Hindlimb muscle (tissue), 1 donor: ENCODE data around the gene PDSS2. TPM values are rescaled to one million over a fixed set of nuclear protein-coding genes. Genes with fewer than 3 reads are reported as not detected.
"Not testable (repeated sequence)": the region's sequence is repeated elsewhere in the genome, so short reads cannot be mapped to it uniquely, and the experiment has no call there.

ENCODE experiments used
- DNase-seq: peaks from one replicate; pipeline ENCODE4 v3.0.0-alpha.2; 2013
- polyA plus RNA-seq: library from polyadenylated mRNA; unstranded; fragments of 120-200 nt; gene quantifications from one replicate; pipeline ENCODE4 v1.2.1, GENCODE V29; 2013; ENCODE audit not compliant: insufficient read length

PDSS2 gene
- polyA plus RNA-seq, 1 donor = 8.8 TPM

DNA sequence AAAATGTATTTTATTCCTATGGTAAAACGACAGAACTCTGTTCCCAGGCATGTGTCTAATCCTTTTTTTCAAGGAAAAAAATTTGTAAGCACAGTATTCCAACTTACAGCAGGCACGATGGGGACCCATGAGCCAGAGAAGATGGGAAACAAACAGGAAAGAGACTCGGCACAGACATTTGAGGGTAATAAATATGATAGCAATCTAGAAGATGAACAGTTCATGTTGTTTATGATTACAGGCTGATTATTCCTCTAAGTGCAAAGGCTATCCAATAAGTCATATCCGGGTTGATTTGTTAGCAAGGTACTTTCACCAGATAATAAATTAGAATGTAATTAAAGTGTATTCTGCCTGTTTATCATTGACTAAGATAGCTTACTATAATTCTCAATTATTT is 43.2 kb downstream of the PDSS2 start:
- no peak for DNase-seq

DNA sequence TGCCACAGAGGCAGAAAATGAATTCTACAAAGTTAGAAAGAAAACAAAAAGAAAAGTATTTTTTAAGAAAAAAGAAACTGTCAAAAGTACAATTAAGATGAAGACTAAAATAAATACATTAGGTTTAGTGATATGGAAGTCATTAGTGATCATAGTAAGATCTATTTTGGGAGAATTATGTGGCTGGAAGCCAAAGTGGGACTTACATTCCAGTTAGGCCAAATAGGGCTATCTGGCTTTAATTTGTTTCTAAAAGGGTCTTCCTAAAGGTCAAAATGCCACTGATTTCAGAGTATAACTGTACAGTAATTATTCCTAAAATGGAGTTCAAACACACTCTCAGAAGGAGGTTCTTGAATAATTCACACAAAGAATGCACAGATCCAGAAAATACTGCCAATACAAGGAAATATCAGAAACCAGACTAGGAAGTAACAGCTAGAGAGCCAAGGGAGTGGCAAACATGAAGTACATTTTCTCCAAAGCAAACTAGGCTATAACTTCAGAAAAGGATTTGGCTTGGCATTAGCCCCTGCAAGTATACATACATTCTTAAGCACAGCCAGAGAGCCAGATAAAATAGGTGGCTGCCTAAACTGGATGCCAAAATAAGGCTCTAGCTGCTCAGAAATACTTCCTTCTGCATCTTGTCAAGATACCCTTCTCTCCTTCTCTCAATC is 45.3 kb downstream of the PDSS2 start:
- no peak for DNase-seq

DNA sequence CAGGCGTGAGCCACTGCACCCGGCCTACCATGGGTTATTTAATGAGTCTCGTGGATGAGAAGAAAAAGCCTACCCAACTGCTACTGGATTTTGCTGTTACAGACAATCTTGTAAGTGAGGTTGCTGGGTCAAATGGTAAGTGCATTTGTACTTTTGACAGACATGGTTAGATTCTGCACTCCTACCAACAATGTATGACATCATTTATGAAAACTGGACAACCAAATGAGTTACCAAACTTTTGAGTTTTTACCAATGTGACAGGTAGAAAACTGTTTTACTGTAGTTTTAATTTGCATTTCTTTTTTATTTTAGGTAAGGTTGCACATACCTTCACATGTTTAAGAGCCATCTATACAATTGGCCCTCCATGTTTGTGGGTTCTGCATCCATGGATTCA is 48.2 kb downstream of the PDSS2 start:
- no peak for DNase-seq

DNA sequence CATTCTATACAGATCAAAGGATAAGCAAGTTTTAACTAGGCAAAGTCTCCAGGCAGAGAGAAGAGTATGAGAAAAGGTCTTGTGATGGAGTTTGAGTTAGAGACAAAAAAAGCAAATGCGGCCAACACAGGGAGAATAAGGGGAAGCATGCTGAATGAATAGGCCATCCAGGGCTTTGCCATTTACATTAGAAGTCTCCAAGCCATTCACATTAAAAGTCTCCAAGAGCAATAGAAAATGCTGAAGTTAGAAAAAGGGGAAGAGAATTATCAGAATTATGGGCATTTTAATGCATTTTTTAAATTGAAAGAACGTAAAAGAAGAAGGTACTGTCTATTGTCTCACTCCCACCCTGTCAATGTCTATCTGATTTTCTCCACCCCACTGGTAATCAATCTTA is 49.4 kb downstream of the PDSS2 start:
- DNase-seq = no peak

DNA sequence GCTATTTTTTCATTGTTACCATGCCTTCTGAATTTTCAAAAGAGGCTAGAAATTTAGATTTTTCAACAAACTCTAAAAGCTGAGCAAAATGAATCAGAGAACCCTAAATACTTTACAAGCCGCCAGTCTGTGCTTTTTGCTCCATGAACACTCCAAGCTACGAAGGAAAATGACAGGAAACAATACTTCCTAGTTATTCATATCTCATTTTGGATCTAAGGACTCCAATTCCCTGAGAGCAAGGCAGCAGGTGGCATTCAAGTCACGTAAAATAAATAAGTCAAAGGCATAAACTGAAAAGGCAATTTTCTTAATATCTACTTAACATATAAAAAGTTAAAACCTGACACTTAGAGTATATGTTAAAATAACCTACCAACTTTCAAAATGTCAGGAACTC is 50.6 kb downstream of the PDSS2 start:
- no peak for DNase-seq

DNA sequence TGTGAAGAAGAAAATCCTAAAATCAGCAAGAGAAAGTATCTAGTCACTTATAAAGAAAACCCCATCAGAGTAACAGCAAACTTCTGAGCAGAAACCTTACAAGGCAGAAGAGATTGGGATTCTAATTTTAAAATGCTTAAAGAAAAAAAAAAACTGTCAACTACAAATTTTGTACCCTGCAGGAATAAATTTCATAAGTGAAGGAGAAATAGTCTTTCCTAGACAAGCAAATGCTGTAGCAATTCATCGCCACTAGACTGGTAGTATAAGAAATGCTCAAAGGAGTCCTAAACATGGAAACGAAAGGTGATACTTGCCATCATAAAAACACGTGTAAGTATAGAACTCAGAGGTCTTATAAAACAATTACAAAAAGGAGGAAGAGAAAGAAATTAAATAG is 54.4 kb downstream of the PDSS2 start:
- no peak for DNase-seq

DNA sequence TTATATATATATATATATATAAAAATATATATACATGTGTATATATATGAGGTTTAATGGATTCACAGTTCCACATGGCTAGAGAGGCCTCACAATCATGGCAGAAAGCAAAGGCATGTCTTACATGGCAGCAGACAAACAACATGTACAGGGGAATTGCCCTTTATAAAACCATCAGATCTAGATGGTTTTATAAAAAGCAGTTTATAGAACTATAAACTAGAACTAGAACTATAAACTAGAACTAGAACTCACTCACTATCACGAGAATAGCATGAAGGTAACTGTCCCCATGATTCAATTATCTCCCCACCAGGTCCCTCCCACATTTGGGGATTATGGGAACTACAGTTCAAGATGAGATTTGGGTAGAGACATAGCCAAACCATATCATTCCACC is 56.8 kb downstream of the PDSS2 start:
- DNase-seq = no peak

DNA sequence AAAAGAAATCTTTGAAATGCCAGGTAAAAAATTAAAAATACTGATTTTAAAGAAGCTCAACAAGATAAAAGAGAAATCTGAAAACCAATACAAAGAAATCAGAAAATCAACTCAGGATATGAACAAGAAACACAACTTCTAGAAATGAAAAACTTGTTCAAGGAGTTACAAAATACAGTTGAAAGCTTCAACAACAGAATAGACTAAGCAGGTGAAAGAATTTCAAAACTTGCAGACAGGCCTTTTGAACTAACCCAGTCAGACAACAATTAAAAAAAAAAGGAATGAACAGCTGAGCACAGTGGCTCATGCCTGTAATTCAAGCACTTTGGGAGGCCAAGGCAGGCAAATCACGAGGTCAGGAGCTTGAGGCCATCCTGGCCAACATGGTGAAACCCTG is 57.8 kb downstream of the PDSS2 start:
- no peak for DNase-seq

DNA sequence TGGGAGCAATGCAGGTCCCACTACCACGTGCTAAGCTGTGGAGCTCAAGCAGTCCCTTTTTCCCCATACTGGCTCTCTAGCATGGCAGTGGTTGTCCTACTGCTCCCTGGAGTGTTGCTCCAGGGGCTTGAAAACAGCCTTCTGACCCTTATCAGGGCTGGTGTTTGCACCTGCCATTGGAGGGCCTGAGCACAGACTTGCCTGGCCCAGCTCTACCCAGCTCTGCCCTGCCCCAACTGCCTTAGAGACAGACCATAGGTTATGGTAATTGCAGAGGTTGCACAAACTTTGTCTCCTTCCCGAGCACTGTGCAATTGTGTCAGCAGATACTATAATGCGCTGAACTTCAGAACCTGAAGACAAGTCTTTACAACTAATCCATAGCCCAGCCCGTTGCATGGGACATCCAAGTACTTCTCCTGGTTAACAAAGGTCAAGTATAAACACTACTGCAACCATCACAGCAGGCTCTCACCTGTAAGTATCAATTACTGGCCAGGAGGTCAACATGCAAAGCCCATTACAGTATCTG is 58.7 kb downstream of the PDSS2 start:
- no peak for DNase-seq

DNA sequence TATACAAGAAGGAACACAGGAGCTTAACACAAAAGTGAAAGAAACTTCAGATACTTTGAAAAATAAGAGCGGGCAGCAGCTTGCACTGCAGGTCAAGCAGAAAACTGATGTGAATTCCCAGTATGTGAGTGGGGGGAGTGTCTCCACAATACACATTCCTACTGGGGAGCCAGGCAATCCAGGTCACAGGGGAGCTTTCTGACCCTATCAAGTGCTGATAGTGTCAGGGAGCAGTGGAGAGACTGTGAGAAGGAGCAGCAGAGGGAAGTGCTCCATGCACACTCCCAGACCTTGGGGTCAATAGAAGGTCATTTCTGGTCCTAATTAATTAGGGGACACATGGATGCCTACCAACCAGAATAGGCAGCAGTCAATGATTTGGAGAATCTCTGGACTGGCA is 59.4 kb downstream of the PDSS2 start:
- DNase-seq = no peak

DNA sequence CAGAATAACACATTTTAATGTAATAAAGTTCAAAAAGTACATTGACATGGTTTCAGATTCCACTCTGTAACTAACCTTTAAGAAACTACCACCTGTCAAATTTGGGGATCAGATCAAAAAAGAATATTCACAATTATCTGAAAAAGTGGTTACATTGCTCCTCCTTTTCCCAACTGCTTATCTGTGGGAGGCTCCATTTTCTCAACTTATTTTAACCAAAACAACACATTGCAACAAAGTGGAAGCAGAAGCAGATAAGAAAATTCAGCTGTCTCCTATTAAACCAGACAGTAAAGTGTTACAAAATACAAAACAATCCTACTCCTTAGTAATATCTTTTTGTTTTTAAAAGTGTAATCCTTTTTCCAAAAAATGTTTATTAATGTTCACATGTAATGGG is 61.4 kb downstream of the PDSS2 start:
- DNase-seq = no peak

DNA sequence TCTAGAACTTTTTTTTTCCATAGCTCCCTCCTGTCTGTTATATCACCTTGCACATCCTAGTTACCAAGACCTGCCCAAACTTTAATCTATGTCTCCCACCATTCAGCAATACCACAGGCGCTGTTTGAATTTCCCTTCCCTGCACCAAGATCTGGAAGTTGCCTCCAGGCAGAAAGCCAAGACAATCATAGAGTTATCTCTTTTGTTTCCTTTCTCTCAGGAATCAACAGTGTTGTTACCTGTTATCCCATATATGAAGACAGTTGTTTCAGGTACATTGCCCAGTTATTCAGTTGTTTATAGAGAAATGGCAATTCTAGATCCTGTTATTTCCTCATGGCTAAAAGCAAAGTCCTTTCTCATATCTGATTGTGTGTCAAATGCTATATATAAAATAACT is 63.2 kb downstream of the PDSS2 start:
- DNase-seq = no peak

DNA sequence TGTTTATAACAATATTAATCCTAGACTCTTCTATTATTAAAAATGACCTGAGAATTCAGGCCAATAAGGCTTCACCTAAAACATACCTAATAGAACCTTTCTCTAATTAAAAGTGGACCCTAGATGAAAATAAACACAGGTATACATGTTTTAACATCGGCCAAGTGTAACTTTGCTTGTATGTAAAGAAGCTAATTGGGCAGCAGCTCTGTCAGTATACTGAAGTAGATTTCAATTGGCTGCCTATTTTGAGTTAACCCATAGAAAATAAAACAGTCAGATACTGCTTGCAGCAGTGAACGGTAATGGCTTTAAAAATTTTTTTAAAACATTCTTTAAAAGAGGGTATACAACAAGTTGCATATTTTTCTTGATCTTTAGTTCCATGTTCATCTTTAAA is 67.3 kb downstream of the PDSS2 start:
- no peak for DNase-seq

DNA sequence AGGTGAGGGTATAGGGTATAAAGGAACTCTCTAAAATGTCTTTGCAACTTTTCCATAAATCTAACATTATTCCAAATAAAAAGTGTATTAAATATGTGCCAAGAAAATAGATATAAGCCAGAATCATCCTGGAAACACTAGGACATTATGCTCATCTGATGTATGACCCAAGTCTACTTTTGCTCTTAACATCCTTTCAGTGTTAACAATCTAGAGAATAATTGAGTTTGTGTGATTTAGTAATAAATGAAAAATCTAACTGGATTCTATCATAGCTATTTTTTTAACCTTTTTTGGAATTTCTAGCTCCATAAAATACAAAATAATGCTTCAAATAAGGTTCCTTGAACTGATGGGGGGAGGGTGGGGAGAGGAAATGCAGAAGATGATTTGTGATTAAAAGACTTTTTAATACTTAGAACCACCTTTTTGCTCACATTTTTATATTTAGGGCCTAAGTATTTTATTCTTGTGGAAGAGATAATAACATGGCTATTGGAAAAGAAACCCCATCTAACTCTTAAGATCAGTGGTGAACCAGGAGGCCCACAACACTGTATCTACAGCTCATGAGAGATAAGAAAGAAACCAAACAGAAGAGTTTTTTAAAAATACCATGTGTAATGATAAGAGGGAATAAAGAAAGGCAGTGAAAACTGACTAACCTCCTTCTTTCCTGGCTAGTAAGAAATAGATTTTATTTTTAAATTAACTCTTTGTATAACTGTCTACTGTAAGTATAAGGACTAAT is 68.5 kb downstream of the PDSS2 start:
- no peak for DNase-seq

DNA sequence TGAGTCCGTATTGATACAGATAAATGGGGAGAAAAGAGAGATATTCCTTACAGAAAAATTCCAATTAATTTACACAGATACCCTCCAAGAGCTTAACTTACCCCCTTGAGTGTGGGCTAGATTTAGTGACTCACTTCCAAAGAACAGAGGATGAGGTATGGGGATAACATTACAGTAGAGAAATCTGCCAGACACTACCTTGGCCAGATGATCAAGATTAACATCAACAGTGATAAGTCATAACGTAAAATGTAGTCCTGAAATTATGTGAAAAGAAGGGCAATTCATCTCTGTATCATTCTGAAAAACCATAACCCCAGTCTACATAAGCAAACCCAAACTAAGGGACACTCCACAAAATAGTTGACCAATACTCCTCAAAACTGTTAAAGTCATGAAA is 69.3 kb downstream of the PDSS2 start:
- no peak for DNase-seq

DNA sequence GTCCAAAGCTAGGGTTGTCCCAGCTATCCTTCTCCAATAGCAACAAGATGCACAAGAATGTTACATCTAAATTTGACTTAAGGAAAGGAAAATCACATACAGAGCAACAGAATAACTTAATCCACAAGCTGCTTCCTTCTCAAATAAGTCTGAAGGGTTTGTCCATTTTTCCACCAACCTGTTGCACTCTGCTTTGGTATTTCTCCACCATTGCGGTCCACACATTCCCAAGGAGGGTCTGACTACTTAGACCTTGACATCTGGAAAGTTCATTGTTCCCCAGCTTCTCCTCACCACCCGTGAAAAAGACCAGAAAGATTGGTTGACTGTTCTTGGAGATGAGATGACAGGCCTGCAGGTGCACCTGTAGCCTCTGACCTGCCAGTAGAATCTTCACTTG is 72.5 kb downstream of the PDSS2 start:
- no peak for DNase-seq

DNA sequence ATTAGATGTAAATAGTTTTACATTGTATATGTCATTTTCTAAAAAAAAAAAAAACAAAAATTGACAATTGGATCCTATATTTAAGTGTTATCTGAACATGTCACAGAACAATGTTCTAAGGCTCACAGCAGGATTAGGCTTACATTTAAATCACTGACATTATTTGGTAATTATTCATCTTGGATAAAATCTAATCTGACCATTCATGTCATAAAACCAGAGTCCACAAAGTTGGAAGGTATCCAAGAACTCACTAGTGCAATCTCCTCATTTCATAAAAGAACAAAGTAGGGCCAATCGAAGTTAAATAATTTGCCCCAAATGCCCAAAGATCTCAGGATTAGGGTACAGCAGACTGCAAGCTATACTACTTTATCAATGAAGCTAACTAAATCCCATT is 73.0 kb downstream of the PDSS2 start:
- no peak for DNase-seq

DNA sequence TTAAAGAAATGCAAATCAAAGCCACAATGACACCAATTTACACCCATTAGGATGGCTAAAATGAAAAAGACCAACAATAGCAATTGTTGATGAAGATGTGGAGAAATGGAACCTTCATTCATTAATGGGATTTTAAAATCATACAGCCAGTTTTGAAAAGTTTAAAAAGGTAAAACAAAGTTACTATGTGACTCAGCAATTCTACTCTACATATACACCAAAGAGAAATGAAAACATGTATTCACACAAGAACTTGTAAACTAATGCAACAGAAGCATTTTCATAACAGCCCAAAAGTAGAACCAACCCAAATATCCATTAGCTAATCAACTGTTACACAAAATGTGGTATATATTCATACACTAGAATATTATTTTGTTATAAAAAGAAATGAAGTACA is 75.7 kb downstream of the PDSS2 start:
- DNase-seq = no peak

DNA sequence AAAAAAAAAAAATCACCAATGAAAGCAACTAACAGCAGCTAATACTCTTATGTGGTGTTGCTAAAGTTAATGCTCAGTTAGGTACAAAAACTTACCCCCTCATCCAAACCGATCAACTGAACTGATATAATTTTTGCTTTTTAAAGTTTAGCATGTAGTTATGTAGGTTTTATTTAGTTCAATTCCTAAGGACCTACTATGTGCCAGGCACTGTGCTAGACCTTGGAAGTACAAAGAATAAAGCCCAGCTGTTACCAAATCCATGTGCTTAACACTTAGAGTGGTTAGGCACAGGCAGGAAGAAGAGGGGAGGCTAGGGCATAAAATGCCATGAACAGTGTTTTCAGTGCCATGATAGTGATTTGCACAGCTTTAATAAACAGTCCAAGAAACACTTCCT is 85.1 kb downstream of the PDSS2 start:
- DNase-seq = no peak

DNA sequence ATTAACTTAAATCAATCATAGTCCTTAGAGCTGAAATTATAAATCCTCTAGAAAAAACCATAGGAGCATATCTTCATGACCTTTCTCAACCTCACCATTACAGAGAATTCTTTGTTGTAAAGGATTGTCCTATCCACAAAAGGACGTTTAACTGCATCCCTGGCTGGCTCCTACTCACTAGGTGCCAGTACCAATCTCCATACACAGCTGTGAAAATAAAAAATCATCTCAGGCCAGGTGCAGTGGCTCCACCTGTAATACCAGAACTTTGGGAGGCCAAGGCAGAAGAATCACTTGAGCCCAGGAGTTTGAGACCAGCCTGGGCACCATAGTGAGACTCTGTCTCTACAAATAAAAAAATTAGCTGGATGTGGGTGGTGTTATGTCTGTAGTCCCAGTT is 89.9 kb downstream of the PDSS2 start:
- no peak for DNase-seq

DNA sequence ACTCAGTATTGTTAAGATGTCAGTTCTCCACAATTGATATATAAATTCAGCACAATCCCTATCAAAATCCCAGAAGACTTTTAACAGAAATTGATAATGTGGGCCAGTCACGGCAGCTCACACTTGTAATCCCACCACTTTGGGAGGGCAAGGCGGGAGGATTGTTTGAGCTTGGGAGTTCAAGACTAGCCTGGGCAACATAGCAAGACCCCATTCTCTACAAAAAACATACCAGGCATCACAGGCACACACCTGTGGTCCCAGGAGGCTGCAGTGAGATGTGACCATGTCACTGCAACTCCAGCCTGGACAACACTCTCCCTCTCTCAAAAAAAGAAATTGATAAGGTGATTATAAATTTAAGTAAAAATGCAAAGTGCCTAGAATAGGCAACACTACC is 90.9 kb downstream of the PDSS2 start:
- no peak for DNase-seq

DNA sequence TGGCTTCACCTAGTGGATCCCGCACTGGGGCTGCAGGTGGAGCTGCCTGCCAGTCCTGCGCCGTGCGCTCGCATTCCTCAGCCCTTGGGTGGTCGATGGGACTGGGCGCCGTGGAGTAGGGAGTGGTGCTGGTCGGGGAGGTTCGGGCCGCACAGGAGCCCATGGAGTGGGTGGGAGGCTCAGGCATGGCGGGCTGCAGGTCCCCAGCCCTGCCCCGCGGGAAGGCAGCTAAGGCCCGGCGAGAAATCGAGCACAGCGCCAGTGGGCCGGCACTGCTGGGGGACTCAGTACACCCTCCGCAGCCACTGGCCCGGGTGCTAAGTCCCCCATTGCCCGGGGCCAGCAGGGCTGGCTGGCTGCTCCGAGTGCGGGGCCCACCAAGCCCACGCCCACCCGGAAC is 95.2 kb downstream of the PDSS2 start:
- not testable (repeated sequence) for DNase-seq

DNA sequence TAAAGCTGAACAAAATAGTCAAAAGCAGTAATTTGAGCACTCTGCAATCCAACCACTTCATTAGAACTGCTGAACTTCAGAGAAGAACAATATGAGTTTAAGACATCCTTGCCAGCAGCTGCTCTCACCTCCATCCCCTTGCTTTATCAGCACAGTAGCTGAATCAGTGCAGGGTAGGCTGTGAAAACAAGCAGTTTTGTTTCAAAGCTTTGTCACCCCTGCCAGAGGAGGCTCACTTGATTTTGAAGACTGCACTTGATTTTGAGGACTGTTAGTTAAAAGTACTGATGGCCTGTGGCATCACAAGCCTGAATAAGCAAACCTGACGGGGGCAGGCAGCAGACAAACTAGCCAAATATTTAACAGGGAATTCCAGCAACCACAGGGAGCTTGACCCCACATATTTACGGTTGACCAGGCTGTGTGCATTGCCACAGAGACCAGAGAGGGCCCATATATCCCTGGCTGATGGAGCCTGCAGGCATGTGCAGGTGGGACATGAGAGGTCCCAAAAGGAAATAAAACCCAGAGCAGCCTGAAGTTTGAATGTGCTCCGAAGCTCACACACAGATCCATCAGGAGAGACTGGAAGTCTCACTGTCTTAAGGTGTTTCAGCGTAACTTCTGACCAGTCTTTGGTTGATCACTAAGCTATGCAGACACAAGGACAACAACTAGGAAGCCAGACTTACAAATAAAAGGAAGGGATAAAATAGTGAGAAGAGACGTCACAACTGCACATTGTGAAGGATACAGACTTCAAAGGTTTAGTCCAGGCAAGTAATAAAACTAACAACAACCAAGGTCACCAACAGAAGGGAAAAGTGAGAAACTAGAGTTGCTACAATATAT is 97.4 kb downstream of the PDSS2 start:
- DNase-seq = no peak
